Endometrium (tissue), 2 donors: ENCODE measurements around the gene GPC5.

Experiments
- FAIRE-seq: peaks from 2 replicates; lab custom pipeline; 2012; peaks lifted over from hg19 to GRCh38; lab: Jason Lieb, UNC
- donor health status: control.
- donor health status: control.

Gene GPC5

DNA sequence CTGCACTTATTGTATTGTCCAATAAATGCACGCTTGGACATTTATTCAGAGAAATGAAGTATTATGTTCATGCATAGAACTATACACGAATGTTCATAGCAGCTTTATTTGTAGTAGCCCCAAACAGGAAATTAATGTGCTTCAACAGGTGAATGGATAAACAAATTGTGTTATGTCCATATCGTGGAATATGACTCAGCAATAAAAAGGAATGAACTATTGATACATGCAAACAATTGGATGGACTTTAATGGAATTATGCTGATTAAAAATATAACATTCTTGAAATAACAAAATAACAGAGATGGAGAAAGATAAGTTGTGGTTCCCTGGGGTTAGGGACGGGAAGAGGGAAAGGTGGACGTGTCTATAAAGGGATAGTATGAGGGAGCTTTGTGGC is 65.9 kb downstream of the GPC5 start:
- FAIRE-seq: no peak

DNA sequence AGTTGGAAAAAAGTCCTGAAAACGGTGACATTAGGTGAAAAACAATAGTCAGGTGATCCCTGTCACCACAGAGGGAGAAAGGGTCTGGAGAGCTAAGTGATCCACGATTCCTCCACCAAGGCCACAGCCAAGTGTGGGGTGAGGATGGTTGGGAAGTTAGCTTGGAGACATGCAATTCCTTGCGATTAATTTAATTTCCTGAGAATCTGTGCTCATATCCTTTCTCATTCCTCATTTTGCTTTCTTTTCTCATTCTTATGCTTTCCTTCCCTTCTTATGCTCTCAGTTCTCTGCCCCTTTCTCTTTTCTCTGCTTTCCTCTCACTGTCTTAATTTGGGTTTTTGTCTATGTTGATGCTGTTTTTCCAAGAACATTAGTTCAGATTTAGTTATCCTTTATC is 68.8 kb downstream of the GPC5 start:
- no peak for FAIRE-seq

DNA sequence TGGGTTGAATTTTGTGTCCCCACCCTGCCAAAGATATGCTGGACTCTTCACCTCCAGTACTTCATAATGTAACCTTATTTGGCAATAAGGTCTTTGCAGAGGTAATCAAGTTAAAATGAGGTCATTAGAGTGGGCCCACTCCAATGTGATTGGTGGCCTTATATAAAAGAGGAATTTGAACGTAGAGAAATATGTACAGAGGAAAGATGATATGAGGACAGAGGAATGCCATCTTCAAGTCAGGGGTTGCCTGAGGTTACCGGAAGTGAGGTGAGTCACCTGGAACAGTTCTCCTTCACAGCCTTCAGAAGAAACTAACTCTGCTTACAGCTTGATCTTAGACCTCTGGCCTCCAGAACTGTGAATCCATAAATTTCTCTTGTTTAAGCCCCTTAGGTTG is 69.9 kb downstream of the GPC5 start:
- no peak for FAIRE-seq

DNA sequence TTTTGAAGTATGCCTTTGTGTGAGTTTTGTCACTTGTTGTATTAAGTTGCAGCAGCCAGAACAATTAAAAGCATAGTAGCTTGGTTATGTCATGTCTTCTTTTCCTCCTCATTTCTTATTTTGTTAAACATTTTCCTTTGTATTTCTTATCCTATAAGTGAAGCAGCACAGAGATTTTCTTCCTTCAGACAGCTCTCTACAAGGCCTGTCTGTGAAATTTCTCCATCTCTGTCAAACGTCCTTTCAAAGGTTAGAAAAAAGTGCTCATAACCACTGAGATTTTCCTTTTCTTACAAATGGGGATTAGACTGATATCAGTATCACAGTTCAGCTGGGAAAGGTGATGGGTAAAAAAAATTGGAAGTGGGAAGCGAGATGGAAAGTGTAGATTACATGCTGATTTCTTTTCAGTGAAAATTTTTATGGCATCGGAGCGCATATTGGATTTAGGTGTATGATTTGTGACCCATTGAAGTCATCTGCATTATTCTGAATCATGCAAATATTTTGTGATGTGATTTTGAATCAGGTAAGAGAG is 71.7 kb downstream of the GPC5 start:
- FAIRE-seq: no peak

DNA sequence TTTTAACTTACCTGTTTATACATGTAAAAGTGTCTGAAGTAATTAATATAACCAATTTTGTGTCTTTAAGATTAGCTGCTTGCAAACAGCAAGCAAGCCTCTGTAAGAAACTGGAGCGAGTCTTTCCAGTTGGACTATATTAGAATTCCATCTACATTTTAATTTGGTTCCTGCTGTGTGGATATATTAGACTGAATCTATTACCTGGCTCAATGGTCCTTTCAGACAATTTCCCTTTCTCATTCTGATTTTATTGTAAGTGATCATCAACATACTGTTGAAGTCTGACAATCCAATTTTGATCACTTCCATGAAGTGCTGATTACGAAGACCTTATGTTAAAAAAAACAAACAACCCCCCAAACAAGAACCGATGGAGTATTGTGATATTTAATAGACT is 72.3 kb downstream of the GPC5 start:
- no peak for FAIRE-seq

DNA sequence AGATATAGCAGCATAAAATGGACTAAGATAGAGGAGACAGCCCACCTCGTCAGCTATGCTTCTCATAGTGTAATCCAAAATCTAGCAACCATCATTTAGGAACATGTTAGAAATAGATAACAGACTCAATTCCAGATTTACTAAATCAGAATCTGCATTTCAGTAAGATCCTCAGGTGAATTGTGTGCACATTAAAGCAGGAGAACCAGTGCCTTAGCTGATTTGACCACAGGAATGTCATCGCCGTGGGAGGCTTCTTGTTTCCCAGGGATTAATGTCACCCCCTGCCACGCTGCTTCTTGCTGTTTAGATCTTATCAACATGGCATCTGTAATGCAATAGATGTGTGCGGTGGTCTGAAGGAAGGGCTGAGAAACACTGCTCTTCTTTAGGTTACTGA is 84.0 kb downstream of the GPC5 start:
- no peak for FAIRE-seq

DNA sequence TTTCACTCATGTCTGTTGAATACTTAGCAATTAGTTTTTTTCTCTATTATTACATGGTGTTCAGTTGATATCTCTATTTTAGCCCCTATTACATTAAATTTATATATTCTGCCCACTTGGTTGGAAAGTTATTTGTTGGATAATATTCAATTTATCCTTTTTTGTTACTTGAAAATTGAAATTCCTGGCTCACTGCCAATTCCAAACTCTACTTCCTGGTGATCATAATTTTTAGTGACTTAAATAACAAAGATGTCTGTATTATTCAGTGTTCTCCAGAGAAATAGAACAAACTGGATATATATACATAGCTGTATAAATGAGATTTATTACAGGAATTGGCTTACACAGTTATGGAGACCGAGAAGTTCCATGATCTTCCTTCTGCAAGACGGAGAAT is 93.6 kb downstream of the GPC5 start:
- no peak for FAIRE-seq

DNA sequence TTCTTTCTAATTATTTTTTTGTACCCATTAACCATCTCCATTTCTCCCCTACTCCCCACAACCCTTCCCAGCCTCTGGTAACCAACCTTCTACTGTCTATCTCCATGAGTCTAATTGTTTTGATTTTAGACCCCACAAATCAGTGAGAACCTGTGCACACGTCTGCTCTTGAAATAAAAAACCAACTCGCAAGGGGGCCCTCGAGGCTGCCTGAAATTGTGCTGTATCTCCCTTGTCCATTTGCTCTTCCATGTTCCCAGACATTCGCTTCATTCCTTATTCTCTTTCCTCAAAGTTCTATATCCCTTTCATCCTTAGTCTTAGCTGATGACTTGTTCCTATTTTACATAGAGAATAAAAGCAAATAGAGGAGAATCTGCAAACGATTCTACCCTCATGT is 95.0 kb downstream of the GPC5 start:
- no peak for FAIRE-seq

DNA sequence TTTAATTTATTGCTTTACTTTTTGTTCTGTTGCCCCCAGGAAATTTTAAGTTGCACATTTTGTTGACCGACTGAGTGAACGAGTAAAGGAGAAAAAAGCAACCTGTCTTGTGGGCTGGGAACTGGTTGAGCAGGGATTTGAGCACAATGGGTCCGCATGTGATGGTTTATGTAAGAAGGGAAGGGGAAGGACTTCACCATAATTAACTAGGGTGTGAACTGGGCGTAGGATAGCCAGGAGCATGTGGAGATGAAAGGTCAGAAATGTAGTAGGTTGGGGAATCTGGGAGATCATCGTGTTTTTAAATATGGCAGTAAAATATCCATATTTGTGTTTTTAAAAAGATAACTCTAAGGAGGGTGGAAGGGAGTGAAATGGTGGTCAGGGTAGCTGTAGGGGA is 99.9 kb downstream of the GPC5 start:
- FAIRE-seq: no peak

DNA sequence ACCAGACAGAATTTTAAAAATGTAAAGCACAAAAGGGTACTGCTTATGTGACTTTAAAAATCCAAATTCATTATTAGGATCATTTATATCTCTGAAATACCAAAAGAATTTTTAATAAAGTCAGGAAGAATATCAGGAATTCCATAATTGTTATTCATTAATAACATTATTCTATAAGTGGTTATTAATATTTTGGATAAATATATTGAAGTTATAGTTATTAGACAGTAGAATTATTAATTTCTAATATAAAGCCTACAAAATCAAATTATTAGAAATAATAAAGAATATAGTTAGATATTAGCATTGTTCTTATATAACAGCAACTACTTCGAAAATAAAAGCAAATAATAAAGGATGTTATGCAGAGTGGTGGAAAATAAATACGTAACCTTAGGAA is 105.8 kb downstream of the GPC5 start:
- peak; percentile 48 for FAIRE-seq

DNA sequence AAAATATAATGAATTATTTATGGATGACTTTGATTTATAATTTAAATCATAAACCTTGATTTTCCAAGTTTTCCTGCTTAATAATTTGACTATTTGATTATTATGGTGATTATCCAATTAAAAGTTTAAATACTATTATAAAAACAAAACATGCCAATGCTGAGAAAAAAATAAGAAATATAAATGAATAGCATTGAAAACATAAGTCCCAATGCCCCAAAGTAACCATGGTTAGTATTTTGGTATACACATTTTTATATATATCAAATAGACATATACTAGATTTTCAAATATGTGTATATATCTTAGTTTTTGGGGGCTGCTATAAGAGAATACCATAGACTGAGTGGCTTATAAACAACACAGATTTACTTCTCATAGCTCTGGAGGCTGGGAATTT is 108.3 kb downstream of the GPC5 start:
- FAIRE-seq: peak; percentile 67

DNA sequence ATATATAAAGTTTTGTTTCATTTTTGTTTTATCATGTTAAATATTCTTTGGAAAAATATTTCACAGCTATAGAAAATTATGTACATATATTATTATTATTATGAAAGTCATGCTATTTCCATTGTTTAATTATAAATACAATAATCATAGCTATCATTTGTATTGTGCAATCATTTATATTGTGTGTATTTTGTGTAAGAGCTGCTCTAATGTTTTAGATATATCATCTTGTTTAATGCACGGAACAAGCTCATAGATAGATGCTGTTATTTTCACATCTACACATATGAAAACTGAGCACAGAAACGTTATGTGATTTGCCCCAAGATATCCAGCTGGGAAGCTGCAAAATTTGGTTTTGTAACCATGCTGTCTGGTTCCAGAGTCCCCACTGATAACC is 111.6 kb downstream of the GPC5 start:
- no peak for FAIRE-seq

DNA sequence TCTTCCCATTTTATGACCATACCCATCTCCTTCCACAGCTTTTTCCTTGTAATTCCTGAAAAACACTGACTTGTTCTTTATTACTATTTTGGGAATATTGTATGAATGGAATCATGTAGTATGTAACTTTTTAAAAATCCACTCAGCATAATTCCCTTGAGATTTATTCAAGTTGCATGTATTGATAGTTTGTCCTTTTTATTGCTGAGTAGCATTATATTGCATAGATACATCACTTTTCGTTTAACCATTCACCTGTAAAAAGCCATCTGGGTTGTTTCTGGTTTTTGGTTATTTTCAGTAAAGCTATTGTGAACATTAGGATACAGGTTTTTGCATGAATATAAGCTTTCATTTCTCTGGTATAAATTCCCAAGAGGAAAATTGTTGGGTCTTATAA is 115.4 kb downstream of the GPC5 start:
- FAIRE-seq: no peak

DNA sequence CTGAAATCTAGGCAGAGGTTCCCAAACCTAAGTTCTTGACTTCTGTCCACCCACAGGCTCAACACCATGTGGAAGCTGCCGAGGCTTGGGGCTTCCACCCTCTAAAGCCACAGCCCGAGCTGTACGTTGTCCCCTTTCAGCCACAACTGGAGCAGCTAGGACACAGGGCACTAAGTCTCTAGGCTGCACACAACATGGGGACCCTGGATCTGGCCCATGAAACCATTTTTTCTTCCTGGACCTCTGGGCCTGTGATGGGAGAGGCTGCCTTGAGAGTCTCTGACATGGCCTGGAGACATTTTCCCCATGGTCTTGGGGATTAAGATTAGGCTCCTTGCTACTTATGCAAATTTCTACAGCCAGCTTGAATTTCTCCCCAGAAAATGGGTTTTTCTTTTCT is 118.4 kb downstream of the GPC5 start:
- FAIRE-seq: no peak

DNA sequence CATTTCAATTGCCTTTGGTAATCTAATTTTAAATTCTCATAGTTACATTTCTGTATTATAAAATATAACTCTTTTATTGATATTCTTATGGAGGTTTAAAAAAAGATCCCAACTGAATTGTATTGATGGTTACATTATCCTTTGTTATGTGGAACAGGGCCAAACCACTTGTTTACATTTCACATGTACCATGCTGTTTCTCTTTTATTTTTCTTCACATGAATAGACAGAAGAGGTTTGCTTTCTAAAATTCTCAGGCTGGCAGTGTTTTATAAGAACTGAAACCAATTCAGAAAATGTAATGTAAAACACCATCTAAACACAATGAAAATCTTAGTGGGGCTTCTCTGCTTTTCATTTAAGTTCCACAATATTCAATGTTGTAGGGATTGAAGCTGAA is 122.5 kb downstream of the GPC5 start:
- no peak for FAIRE-seq

DNA sequence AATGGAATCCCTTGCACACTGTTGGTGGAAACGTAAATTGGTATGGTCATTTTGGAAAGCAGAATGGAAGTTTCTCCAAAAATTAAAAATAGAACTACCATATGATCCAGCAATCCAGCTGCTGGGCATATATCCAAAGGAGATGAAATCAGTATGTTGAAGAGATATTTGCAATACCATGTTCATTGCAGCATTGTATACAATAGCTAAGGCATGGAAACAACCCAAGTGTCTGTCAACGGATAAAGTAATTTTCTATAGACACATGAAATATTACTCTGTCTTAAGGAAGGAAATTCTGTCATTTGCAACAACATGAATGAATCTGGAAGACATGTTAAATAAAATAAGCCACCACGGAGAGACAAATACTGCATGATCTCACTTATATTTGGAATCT is 124.7 kb downstream of the GPC5 start:
- no peak for FAIRE-seq

DNA sequence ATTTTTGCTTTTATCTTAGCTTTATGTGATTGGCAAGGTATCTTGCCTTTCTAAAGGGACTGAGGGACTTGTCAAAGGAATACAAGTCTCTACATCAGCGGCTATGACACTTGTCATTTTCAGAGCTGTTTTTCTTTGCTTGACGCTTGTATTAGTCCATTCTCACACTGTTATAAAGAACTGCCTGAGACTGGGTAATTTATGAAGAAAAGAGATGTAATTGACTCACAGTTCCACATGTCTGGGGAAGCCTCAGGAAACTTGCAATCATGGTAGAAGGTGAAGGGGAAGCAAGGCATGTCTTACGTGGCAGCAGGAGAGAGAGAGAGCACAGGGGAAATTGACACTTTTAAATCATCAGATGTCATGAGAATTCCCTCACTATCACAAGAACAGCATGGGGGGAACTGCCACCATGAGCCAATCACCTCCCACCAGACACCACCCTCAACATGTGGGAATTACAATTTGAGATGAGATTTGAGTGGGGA is 128.2 kb downstream of the GPC5 start:
- FAIRE-seq: no peak

DNA sequence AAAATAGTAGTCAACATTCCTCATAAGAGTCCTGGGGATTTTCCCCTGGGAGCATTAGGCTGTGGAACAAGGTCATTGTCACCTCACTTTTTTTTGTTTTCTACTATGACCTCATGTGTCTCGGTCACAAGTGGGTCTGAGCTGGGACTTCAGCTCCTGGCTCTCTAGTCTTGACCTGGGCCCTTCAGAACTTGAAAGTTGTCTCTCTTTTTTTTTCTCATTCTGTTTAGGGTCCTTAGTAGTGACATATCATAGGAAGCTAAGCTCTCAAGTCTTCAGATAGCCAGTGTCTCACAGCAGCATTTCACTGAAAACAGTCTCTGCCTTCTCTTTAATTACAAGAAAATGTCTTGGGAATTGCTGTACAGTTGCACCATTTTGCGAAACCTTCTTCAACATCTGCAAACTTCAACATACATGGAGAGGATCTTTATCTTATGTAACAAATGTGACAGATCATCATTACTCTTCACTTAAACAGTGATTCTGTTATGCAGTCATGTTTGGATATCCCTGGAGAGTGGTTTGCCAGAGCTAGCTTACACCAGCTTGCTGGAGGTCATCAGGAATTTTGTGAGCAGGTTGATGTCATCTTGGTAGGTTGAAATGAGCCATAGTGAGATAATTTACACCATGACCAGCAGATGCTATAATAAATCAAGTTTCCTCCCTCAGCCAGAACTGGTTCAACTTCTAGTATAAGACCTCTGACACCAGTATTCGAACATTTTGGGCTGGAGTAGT is 131.5 kb downstream of the GPC5 start:
- no peak for FAIRE-seq

DNA sequence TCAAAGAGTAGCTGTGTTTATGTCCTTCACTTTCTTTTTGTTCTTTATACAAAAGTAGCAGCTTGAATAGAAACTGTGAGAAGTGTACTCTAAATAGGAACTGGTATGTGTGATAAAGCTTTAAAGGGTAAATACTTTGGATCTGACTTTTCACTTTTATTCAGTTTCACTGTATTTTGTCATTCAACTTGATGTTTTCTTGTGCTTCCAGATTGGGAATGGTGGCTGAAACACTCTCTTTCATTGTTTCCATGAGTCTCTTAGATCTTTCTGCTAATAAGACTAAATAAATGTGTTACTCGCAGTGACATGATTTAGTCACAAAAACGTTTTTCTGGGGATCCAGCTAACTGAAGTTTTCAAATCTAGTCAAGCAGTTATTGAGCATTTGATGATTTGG is 133.2 kb downstream of the GPC5 start:
- no peak for FAIRE-seq

DNA sequence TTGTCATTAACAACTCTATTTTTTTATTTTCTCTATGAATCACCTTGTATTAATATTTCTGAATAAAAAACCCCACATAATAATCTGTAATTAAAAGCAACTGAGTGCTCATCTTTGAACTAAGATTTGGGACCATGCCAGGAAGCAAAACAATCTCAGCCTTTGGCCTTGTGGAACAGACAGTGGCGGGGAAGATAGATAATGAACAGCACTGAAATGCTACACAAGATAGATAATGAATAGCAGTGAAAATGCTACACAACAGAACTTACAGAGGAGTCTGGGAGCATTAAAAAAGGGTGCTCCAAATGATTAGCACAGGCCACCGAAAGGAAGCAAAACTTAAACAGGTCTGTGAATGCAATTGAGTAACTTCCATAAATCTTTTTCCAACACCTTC is 134.9 kb downstream of the GPC5 start:
- FAIRE-seq: no peak

DNA sequence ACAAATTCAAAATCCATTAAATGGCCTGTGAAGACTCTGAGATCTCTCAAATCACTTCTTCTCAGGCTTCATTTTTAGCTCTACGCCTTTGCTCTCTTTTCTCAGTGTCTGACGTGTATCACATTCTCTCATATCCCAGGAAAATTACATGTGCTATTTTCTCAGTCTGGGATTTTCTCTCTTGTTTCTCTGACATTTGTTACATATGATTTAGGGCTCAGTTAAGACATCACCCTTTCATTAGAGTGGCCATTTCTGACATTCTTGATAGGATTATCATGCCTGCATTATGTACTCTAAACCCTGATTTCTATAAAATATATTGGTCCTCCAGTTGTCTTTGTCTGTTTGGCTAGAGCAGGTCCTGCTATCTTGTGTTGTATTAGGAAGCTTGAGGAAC is 136.6 kb downstream of the GPC5 start:
- no peak for FAIRE-seq

DNA sequence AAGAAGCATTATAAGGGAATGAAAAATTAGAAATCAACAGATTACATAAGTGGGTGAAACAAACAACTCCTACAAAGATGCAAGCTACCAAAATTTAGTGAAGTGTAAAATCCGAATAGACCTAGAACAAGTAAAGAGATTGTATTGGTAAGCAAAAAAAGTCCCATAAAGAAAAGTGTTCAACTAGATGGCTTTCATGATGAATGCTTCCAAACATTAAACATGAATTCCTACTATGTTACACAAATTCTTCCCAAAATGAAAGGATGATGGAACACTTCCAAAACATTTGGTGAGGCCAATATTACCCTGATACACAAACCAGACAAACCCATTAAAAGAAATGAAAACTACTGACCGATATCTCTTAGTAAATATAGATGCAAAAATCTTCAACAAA is 139.0 kb downstream of the GPC5 start:
- FAIRE-seq: no peak

DNA sequence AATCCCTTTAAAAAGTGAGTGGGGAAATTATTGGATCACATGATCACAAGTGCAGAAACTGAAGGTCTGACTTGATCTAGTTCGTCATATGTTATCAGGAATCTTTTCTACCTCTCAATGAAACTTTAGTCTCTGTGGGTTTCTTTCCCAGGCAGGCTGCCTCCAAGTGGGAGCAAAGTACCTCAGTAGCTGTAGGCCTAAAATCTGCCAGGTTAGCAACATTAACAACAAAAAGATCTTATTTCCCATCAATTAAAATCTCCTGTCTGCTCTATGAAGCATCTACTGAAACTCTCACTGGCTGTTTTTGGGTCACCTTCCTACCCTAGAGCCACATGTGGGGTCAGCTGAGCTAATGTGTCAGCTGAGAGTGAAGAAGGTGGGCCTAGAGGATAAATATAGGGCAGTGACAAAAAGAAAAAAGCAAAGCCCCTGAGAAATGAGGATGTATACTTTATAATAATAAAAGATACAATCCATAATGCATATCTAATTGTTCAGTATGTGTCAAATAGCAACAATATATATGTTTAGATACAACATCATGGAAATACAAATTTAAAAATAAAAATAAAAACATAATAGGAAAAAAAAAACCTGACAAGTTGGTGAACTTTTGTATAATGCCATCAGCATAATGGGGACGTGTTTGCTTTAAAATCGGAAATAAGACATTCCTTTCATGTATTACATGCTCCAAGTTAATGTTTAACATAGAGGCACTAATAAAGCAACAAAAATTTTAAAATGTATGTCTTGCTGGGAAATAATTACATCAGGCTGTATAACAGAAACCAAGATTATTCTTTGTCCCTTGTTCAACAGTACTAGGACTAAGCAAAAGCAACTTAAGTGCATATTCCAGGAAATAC is 141.1 kb downstream of the GPC5 start:
- no peak for FAIRE-seq
